OCI-LY3 (cell line): ENCODE measurements around the gene UNC5A.

Experiments used
- H2AFZ ChIP-seq: fragments of 200-600, 300-600 bp; shearing (Covaris generic); 2 replicates; pipeline ENCODE4 v1.6.0; 2014; ENCODE audit warnings: antibody characterized with exemption, low read depth, low read length
- H3K27ac ChIP-seq: fragments of 200-600, 300-600 bp; sonication (generic); 2 replicates; pipeline ENCODE4 v1.5.1; 2014; ENCODE audit warnings: mild to moderate bottlenecking, low read length, moderate library complexity, mixed read lengths
- H3K27me3 ChIP-seq: fragments of 200-600, 300-600 bp; sonication (generic); 2 replicates; pipeline ENCODE4 v1.6.1; 2014; ENCODE audit warnings: low read depth, low read length, mixed read lengths
- H3K36me3 ChIP-seq: fragments of 200-600, 300-600 bp; sonication (generic); replicated peaks from 2 replicates; pipeline ENCODE3; 2014; ENCODE audit warnings: low read depth, low read length, mixed read lengths
- H3K4me1 ChIP-seq: fragments of 300-600, 200-600 bp; sonication (generic); 2 replicates; pipeline ENCODE4 v1.6.1; 2014; ENCODE audit warnings: low read length, mixed read lengths
- H3K4me2 ChIP-seq: fragments of 200-600, 300-600 bp; sonication (generic); 2 replicates; pipeline ENCODE4 v1.6.1; 2014; ENCODE audit warnings: low read length, mixed read lengths
- H3K4me3 ChIP-seq: fragments of 300-600, 200-600 bp; sonication (generic); 2 replicates; pipeline ENCODE4 v1.5.1; 2014; ENCODE audit warnings: antibody characterized with exemption, mild to moderate bottlenecking, low read length, moderate library complexity
- H3K79me2 ChIP-seq: fragments of 300-600, 200-600 bp; shearing (Covaris generic); 2 replicates; pipeline ENCODE4 v1.6.1; 2014; ENCODE audit warnings: mild to moderate bottlenecking, low read length, mixed read lengths
- H3K9ac ChIP-seq: fragments of 300-600, 200-600 bp; shearing (Covaris generic); 2 replicates; pipeline ENCODE4 v1.6.0; 2014; ENCODE audit warnings: mild to moderate bottlenecking, low read length, moderate library complexity
- H3K9me3 ChIP-seq: fragments of 200-600, 300-600 bp; shearing (Covaris generic); 2 replicates; pipeline ENCODE4 v1.6.1; 2014; ENCODE audit warnings: low read length, mixed read lengths; ENCODE audit not compliant: insufficient read depth
- H4K20me1 ChIP-seq: fragments of 200-600, 300-600 bp; sonication (generic); 2 replicates; pipeline ENCODE4 v1.6.1; 2016; ENCODE audit warnings: low read length, mixed read lengths; ENCODE audit not compliant: insufficient read depth
- EZH2phosphoT487 ChIP-seq: fragments of 200-600 bp; shearing (Covaris generic); IDR thresholded peaks from 2 replicates; pipeline ENCODE4 v1.6.1; 2018; ENCODE audit warnings: antibody characterized with exemption, mixed run types, low read depth
- TF ChIP-seq, protein P1 (sequence below): fragments of 200-600, 300-600 bp; sonication (generic); IDR thresholded peaks from 2 replicates; pipeline ENCODE4 v1.5.1; 2014; ENCODE audit warnings: antibody characterized with exemption, low read length, low read depth

Gene UNC5A

GRCh38 chr5:176810081-176810597, at the start of gene UNC5A:
UNC5A (plus strand) TSS chr5:176810559; CDS start chr5:176810751, 192 bp downstream.
- Histone ChIP-seq H3K36me3 (no peaks in the 10 kb centered on the region), H3K4me2 (no peak within 1 kb of the TSS), H3K4me3 (no peak within 1 kb of the TSS), H3K79me2 (no peaks in the 10 kb centered on the region), H3K27ac (no peak within 1 kb of the TSS), H3K27me3 (0 out of 2 replicates have a peak, but pooled peaks cover 2% of the 10 kb centered on the region), H3K9me3 (no peaks in the 10 kb centered on the region), H3K4me1 (no peaks in the 10 kb centered on the region), H2AFZ (no peak within 1 kb of the TSS), H3K9ac (no peak within 1 kb of the TSS), H4K20me1 (no peaks in the 10 kb centered on the region)
- TF ChIP-seq EZH2phosphoT487 = no peak
- TF ChIP-seq, protein P1, sequence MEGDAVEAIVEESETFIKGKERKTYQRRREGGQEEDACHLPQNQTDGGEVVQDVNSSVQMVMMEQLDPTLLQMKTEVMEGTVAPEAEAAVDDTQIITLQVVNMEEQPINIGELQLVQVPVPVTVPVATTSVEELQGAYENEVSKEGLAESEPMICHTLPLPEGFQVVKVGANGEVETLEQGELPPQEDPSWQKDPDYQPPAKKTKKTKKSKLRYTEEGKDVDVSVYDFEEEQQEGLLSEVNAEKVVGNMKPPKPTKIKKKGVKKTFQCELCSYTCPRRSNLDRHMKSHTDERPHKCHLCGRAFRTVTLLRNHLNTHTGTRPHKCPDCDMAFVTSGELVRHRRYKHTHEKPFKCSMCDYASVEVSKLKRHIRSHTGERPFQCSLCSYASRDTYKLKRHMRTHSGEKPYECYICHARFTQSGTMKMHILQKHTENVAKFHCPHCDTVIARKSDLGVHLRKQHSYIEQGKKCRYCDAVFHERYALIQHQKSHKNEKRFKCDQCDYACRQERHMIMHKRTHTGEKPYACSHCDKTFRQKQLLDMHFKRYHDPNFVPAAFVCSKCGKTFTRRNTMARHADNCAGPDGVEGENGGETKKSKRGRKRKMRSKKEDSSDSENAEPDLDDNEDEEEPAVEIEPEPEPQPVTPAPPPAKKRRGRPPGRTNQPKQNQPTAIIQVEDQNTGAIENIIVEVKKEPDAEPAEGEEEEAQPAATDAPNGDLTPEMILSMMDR = no peak

DNA sequence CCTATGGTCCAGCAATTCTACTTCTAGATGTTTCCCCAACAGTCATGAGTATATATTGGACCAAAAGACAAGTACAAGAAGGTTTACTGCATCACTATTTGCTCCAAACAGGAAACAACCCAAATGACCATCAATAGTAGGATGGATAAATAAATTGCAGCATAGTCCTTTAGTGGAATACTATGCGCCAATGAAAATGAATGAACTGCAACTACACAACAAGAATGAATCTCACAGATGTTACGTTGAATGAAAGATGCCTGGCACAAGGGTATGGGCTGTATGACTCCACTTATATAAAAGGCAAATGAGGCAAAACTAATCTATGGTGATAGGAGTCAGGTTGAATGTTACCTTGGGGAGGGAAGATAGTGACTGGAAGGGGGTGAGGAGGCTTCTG, 48.6 kb upstream of the UNC5A start:
- Histone ChIP-seq H3K4me3 (no peak overlapping the region), H3K4me1 (no peaks in the 10 kb centered on the region), H3K79me2 (no peaks in the 10 kb centered on the region), H3K9me3 (no peaks in the 10 kb centered on the region), H3K27ac (no peak overlapping the region), H3K4me2 (no peak overlapping the region), H3K9ac (no peak overlapping the region), H3K27me3 (peaks cover 23% of the 10 kb centered on the region), H3K36me3 (no peaks in the 10 kb centered on the region), H4K20me1 (no peaks in the 10 kb centered on the region), H2AFZ (no peak overlapping the region)
- TF ChIP-seq, protein P1 = no peak
- TF ChIP-seq EZH2phosphoT487 = no peak

DNA sequence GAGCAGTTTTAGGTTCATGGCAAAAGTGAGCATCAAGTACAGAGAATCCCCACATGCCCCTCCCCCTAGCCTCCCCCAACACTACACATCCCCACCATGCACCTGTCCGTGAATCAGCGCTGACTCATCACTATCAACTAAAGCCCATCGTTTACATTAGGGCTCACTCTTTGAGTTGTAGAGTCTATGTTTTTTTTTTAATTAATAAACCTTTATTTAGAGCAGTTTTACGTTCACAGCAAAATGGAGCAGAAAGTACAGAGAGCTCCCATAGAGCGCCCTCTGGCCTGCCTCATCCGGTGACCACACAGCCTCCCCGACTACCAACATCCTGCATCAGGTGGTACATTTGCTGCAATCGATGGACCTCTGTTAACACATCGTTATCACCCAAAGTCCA, 47.9 kb upstream of the UNC5A start:
- H3K4me3 ChIP-seq = no peak overlapping the region
- no peaks in the 10 kb centered on the region for H3K9me3 ChIP-seq

GRCh38 chr5:176765687-176766086, 44.7 kb upstream of the UNC5A start:
- Histone ChIP-seq H3K36me3 (no peaks in the 10 kb centered on the region), H3K27ac (no peak overlapping the region), H2AFZ (no peak overlapping the region), H3K27me3 (peaks cover 29% of the 10 kb centered on the region), H3K4me3 (no peak overlapping the region), H3K9ac (no peak overlapping the region), H4K20me1 (no peaks in the 10 kb centered on the region), H3K4me1 (no peaks in the 10 kb centered on the region), H3K9me3 (no peaks in the 10 kb centered on the region), H3K79me2 (no peaks in the 10 kb centered on the region), H3K4me2 (no peak overlapping the region)
- TF ChIP-seq, protein P1 = no peak
- TF ChIP-seq EZH2phosphoT487 = no peak

More for the DNA sequence above, 47.9 kb upstream of the UNC5A start:
- Histone ChIP-seq H3K9ac (no peak overlapping the region), H3K79me2 (no peaks in the 10 kb centered on the region), H3K4me1 (no peaks in the 10 kb centered on the region), H3K36me3 (no peaks in the 10 kb centered on the region), H4K20me1 (no peaks in the 10 kb centered on the region), H3K27ac (no peak overlapping the region), H3K4me2 (no peak overlapping the region), H3K27me3 (peaks cover 26% of the 10 kb centered on the region), H2AFZ (no peak overlapping the region)
- TF ChIP-seq, protein P1 = no peak
- TF ChIP-seq EZH2phosphoT487 = no peak
